GM21576 (cell line): ENCODE results near the gene DEFB113.
"Not testable (repeated sequence)": the region's sequence is repeated elsewhere in the genome, so short reads cannot be mapped to it uniquely, and the experiment has no call there.

Source experiments
- ATAC-seq: cut with Tn5 transposase; IDR thresholded peaks from one replicate; pipeline ENCODE4 v1.9.1; 2021; ENCODE audit warnings: mild to moderate bottlenecking, moderate library complexity; ENCODE audit not compliant: unreplicated experiment

Gene DEFB113

GRCh38 chr6:49969605-49970004 is at the start of gene DEFB113:
Gene DEFB113 (minus strand): TSS chr6:49969625. CDS start chr6:49969625, 0 bp downstream.
- no peak for ATAC-seq

GRCh38 chr6:50007819-50008218 is 38.4 kb upstream of the DEFB113 start:
- ATAC-seq: no peak

GRCh38 chr6:50003139-50003538 is 33.7 kb upstream of the DEFB113 start:
- no peak for ATAC-seq

GRCh38 chr6:49995278-49995677 is 25.9 kb upstream of the DEFB113 start:
- ATAC-seq: no peak

- ATAC-seq: no peak
Observed at GRCh38 chr6:49988900-49989299, 19.5 kb upstream of the DEFB113 start.

- no peak for ATAC-seq
Observed at GRCh38 chr6:49987749-49988148, 18.3 kb upstream of the DEFB113 start.

- ATAC-seq: no peak
Observed at GRCh38 chr6:49986551-49986950, 17.1 kb upstream of the DEFB113 start.

GRCh38 chr6:49982046-49982445 is 12.6 kb upstream of the DEFB113 start:
- ATAC-seq: no peak

GRCh38 chr6:49980898-49981297 is 11.5 kb upstream of the DEFB113 start:
- ATAC-seq: peak; percentile 47

- peak; percentile 37 for ATAC-seq
Observed at GRCh38 chr6:49979584-49979983, 10.2 kb upstream of the DEFB113 start.

- peak; percentile 42 for ATAC-seq
Observed at GRCh38 chr6:49978332-49979226, 9.2 kb upstream of the DEFB113 start.

- ATAC-seq: no peak
Observed at GRCh38 chr6:49966823-49967222, 2.6 kb downstream of the DEFB113 start.

- ATAC-seq: no peak
Observed at GRCh38 chr6:49966334-49966733, 3.1 kb downstream of the DEFB113 start.

GRCh38 chr6:49964064-49964463 is 5.4 kb downstream of the DEFB113 start, which contains the start of gene DEFB114:
Gene DEFB114 (minus strand): TSS chr6:49964164. CDS start chr6:49964105, 59 bp downstream.
- no peak for ATAC-seq

GRCh38 chr6:49958180-49958579 is 11.2 kb downstream of the DEFB113 start:
- ATAC-seq: no peak

GRCh38 chr6:49955847-49956246 is 13.6 kb downstream of the DEFB113 start:
- no peak for ATAC-seq

- ATAC-seq: no peak
Observed at GRCh38 chr6:49951926-49952325, 17.5 kb downstream of the DEFB113 start.

GRCh38 chr6:49950415-49950751 is 19.0 kb downstream of the DEFB113 start:
- ATAC-seq: no peak

- ATAC-seq: no peak
Observed at GRCh38 chr6:49949062-49949461, 20.4 kb downstream of the DEFB113 start.

- ATAC-seq: no peak
Observed at GRCh38 chr6:49946835-49947234, 22.6 kb downstream of the DEFB113 start.

GRCh38 chr6:49944068-49944467 is 25.4 kb downstream of the DEFB113 start:
- not testable (repeated sequence) for ATAC-seq

- no peak for ATAC-seq
Observed at GRCh38 chr6:49939993-49940498, 29.4 kb downstream of the DEFB113 start.
